Eye (tissue), 1 donor: Measurements from ENCODE around the gene TMEM203.
"Not testable (repeated sequence)": the region's sequence is repeated elsewhere in the genome, so short reads cannot be mapped to it uniquely, and the experiment has no call there.

Source experiments
- DNase-seq: peaks from one replicate; pipeline ENCODE4 v3.0.0-alpha.2; 2015

Gene TMEM203

DNA sequence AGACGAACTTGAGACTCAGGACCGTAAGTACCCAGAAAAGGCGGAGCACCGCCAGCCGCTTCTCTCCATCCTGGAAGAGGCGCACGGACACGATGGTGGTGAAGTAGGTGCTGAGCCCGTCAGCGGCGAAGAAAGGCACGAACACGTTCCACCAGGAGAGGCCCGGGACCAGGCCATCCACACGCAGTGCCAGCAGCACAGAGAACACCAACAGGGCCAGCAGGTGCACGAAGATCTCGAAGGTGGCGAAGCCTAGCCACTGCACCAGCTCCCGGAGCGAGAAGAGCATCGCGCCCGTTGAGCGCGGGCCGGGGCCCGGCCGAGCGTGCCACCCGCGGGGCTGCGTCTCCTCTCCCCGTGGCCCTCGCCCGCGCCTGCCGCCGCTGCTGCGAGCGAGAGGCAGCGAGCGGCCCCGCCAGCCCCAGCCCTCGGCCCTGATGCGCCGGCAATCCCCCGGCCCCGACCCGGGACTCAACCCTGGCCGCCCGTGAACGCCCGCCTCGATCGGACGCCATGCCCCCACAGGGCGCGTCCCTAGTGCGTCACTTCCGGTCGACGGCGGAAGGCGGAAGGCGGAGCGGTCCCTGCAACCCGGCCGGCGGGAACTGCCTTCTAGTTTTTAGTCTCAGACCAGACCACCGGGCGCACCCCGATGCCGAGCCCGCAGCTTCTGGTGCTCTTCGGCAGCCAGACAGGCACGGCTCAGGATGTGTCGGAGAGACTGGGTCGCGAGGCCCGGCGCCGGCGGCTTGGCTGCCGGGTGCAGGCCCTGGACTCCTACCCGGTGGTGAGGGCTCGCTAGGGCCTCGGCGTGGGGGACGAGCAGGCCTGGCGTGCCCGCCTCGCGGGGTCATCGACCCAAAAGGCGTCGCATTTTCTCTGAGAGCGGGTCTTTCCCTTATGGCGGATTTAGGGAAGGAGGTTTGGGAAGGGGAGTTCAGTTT, at the start of gene TMEM203, which contains the start of gene NDOR1:
TMEM203 (minus strand) TSS at position 523 of the 944 bp plus-strand sequence; CDS start at position 289, 234 bp downstream.
NDOR1 (plus strand) TSS at position 575 of the 944 bp plus-strand sequence; CDS start at position 653, 78 bp downstream.
- DNase-seq, result peak; percentile 96

DNA sequence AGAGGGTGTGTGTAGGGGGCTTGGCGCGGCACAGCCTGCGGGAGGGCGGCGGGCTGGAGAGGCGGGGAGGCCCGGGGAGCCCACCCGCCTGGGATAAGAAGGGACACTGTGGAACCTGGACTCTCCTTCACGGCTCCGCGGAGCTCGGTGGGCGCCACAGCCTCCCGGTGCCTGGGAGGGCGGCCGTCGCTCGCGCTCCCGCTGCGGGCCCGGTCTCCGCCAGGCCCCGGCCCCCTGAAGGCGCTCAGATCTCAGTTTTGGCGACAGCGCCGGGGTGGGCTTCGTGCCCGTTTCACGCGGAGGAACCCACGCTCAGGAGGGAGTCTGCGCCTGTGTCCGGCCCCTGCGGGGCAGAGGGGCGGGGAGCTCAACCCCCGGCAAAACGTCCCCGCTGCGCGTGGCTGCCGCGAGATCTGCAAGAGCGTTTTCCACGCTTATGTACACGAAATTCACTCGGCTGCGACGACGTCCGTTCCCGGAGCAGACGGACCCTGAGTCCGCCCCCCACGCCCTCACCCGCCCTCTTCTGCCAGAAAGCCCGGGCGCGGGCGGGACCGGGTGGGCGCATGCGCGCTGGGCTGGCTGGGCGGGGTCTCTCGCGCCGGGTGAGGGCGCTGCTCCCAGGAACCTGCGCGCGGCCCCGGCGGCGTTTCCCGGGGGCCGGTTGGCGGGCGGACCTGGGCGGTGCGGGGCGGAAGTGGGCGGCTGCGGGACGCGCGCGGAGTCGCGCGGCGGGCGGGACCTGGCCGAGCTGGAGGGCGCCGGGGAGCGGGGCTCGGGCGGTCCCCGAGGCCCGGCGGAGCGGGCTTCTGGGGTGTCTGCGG, 49.4 kb upstream of the TMEM203 start, which contains the start of gene NELFB:
NELFB (plus strand) TSS at position 704 of the 824 bp plus-strand sequence.
- peak; percentile 96 for DNase-seq

DNA sequence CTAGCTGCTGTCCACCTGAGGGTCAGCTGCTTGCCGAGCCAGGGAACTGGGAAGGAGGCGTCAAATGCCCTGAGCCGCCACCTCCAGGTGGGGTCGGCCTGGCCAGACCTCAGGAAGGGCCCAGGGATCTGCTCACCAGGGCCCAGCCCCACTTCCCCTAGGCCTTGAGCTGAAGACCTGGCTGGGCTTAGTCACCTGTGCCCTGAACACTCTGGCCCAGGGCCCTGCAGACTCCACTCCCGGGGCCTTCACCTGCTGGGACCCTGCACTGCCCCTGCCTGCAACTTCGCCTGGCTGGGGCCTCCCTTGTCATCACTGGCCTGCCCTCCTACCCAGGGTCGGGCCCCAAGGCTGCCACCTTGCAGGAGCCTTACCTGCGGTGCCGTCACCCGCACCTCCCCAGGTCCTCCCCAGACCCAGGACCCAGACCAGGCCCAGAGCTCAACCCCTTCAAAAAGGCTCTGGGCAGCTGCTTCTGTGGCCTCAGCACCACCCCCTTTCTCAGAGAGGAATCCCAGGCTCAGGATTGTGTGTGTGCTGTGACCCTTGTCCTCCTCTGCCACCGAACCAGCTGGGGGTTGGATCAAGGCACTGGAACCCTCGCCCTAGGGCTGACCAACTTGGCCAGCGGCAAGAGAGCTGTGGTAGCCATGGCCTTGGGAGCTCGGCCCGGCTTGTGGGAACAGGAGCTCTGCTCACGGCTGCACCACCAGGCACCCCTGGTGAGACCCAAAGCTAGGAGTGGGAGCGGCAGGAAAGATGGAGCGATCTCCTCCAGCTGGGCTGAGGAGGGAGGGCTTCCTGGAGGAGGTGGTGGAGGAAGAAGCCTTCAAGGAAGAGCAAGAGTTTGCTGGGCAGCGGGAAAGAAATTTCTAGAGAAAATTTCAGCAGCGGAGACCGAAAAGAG, 48.5 kb upstream of the TMEM203 start:
- DNase-seq, result peak; percentile 56

GRCh38 chr9:137252555-137253506, 47.4 kb upstream of the TMEM203 start:
- DNase-seq, result no peak

DNA sequence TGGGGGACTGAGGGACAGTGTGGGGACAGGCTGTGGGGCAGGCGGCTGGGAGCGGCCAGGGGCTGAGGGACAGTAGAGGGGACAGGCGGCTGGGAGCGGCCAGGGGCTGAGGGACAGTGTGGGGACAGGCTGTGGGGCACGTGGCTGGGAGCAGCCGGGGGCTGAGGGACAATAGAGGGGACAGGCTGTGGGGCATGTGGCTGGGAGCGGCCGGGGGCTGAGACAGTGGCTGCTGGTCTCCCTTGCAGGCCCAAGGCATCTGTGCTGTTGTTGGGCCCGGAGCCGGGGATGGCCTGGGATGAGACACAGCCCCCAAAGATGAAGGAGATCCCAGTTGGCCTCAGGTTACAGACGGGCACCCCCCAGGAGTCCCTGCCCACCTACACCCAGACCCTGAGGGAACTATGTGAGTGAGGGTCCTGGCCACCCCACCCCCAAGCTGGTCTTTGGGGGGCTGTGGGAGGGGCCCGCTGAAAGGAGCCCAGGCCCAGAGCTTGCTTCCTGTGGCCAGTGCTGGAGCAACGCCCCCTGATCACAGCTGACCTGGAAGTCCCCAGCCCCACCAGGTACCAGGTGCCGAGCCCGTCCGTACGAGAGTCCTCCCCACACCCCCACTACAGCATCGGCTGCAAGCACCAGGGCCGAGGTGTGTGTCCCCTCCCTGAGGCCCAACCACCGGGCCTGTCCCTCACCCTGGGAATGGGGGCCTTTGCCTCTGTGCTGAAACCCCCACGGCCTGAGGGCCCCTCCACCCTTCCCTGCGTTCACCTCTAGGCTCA, 46.2 kb upstream of the TMEM203 start:
- DNase-seq, result no peak

- DNase-seq, result no peak
Observed at GRCh38 chr9:137251194-137251461, 45.7 kb upstream of the TMEM203 start, which contains the start of gene STPG3. Gene STPG3, plus strand, starts transcription at chr9:137251286. Its CDS starts 1 bp downstream, at chr9:137251287.

DNA sequence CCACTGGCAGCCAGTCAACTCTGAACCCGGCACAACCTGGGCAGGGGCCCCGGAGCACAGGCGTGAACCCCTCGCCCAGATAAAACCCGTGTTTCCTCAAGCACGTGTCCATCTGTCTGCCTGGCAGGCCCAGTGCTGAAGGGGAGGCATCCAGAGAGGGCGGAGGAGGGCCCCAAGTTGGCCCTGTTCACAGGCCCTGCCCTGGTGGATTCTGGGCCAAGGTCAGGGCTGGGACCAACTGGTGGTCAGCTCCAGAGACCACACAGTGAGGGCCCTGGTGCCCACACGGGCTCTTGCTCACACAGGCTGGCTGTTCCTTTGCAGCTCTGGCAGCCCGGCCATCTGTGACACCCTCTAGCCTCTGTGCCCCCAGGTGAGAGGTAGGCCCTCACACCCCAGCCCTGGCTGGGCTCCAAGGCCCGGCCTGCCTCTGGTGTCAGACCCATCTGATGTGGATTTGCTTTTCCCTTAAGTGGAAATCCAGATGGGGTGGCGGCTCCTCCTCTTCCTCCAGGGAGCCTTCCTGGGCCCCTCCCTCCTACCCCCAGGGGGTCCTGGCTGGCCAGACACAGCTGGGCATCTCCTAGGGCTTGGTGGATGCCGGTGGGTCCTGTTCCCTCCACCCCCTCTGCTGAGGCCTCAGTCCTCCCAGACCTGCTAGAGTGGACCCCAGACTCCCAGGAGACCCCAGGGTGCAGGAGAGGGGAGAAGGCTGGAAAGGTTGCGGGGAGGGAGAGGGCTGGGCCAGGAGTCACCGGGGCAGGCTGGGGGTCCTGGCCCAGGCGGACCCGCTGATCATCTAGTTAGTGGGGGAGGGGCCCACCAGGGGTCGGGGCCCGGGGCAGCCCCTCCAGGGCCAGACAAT, 45.1 kb upstream of the TMEM203 start:
- no peak for DNase-seq

- no peak for DNase-seq
Observed at GRCh38 chr9:137247916-137248175, 42.4 kb upstream of the TMEM203 start.

DNA sequence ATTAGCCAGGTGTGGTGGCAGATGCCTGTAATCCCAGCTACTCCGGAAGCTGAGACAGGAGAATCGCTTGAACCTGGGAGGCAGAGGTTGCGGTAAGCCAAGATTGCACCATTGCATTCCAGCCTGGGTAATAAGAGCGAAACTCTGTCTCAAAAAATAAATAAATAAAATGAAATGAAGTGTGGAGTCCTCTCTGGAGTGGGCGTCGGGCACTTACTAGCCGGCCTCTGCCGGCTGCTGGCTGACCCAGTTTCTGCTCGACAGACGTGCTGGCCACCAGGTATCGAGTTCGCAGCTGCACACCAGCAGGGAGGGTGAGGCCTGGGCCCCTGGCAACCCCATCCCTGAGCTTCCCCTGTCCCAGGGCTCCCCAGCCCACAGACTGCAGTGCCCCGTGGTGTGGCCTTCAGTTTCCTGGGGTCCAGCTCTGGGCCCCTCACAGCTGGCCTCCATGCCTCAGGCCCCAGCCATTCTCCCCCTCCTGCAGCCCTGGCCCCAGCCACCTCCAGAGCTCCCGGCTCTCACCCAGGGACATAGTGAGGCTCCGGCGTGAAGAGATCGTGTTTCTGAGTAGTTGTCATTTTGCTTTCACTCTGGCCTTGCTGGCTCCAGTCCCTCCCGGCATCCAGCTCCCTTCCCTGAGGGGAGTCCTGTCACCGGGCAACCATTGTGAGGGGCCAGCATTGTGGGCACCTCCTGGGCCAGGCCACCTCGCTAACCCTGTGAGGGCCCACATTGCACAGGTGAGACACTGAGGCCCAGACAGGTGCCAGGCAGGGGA, 41.9 kb upstream of the TMEM203 start:
- peak; percentile 55 for DNase-seq

DNA sequence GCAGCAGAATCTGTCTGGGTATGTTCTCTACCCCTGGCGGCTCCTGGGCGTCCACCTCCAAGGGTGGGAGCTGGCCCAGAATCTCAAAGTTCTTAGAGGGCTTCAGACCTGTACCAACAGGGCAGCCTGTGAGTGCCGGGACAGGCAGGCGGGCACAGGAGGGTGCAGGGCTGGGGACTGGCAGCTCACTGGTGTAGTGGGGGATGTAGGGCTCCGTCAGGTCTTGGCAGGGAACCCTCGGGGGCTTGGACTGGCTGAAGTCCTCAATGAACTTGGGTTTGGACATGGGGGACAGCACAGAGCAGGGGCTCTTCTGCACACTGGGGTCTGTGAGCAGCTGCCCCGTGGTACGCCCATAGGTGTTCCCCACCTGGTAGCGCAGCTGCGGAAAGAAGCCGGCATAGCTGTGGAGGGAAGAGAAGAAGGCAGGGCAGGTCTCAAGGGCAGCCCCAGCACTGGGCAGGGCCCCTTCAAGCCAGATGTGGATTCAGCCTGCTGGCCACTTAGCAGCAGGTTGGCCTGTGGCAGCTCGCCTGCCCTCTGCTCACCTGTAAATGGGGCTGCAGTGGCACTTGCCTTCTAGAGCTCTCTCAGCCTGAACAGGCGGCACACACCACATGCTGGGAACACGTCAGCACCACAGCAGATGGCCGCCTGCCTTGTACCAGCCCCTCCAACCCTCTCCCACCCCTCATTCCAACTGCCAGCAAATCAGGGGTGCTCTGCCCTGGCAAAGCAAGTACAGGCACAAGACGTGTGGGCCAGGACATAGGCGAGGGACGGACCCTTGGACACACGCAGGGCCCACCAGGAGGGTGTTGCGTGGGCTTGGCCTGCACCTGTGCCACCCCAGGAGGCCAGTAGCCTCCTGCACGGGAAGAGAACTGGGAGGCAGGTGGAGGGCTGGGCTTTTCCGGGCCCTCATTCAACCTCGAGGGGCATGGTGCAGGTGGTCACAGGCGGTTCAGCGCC, 40.3 kb upstream of the TMEM203 start:
- DNase-seq, result no peak

DNA sequence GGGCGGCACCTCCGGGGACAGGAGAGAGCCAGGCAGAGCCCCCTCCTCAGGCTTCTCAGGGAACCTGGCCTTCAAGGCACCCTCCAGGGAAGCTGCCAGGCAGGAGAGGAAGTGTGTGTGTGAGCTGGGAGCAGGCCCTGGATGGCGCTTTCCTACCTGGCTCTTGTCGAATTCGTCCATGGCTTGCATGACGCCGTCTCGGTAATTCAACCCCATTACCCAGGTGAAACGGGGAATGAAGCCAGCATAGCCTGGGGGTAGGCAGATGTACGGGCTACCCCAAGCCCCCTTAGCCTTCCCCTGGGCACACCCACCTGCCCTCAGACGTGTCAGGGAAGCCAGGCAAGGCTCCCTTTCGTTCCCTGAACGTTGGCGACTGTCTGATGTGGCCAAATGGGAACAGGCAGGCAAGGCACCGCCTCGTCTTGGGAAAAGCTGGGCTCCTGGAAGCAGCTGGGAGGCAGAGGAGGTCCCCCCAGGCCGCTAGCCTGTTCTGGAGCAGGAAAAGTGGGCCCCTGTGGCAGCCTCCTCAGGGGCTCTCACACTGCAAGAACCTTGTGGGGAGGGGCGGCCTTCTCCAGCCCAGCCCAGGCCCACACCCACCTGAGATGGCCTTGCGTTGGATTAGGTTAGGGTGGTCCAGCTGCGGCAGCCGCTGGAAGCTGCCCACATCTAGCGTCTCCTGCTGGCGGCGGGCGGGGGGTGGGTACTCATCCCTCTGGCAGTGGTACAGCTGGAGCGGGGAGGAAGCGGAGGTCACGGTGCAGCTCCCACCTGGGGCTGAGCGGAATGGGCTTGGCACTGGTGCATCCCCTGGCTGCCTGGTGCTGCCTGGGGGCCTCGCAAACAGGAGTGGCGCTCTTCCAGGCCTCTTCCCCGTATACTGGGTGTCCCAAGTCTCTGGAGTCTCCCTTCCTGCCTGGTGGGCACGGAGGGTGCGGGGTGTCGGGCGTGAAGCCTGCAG, 39.3 kb upstream of the TMEM203 start:
- DNase-seq, result no peak

GRCh38 chr9:137243626-137244485, 38.4 kb upstream of the TMEM203 start:
- DNase-seq, result no peak

- DNase-seq, result not testable (repeated sequence)
Observed at GRCh38 chr9:137243266-137243625, 37.8 kb upstream of the TMEM203 start.

DNA sequence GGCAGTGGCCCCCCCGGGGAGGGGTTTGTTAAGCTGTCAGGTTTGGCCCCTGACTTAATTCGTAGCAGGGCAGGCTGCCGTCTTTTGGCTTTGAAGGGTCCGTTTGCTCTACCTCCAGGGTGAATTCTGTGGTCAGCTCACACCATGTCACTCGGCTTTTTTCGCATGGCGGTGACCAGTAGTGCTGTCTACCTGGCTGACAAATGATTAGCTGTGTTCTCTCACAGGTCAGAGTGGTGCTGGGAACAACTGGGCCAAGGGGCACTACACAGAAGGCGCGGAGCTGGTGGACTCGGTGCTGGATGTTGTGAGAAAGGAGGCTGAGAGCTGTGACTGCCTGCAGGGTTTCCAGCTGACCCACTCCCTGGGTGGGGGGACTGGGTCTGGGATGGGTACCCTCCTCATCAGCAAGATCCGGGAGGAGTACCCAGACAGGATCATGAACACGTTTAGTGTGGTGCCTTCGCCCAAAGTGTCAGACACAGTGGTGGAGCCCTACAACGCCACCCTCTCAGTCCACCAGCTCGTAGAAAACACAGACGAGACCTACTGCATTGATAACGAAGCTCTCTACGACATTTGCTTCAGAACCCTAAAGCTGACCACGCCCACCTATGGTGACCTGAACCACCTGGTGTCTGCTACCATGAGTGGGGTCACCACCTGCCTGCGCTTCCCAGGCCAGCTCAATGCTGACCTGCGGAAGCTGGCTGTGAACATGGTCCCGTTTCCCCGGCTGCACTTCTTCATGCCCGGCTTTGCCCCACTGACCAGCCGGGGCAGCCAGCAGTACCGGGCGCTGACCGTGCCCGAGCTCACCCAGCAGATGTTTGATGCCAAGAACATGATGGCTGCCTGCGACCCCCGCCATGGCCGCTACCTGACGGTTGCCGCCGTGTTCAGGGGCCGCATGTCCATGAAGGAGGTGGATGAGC, 37.1 kb upstream of the TMEM203 start:
- DNase-seq, result no peak
